NT2/D1 (cell line): ENCODE data around the gene NIPAL3.
"Not testable (repeated sequence)": the region's sequence is repeated elsewhere in the genome, so short reads cannot be mapped to it uniquely, and the experiment has no call there.

Experiments
- DNase-seq: peaks from one replicate; pipeline ENCODE4 v3.0.0-alpha.2; 2011; ENCODE audit warnings: low read depth, low spot score
- H3K27me3 ChIP-seq: 2 replicates; pipeline ENCODE4 v1.6.0; 2011; ENCODE audit warnings: mild to moderate bottlenecking; ENCODE audit not compliant: insufficient read length, insufficient read depth
- H3K36me3 ChIP-seq: 2 replicates; pipeline ENCODE4 v1.6.1; 2011; ENCODE audit warnings: mild to moderate bottlenecking, low read length, mixed read lengths; ENCODE audit not compliant: insufficient read depth, insufficient read length
- H3K4me1 ChIP-seq: 2 replicates; pipeline ENCODE4 v1.5.1; 2011; ENCODE audit not compliant: insufficient read depth, insufficient read length
- H3K4me3 ChIP-seq: 2 replicates; pipeline ENCODE4 v1.5.1; 2011; ENCODE audit warnings: low read depth; ENCODE audit not compliant: insufficient read length
- H3K9ac ChIP-seq: 2 replicates; pipeline ENCODE4 v1.6.0; 2011; ENCODE audit warnings: low read depth; ENCODE audit not compliant: insufficient read length
- H3K9me3 ChIP-seq: 2 replicates; pipeline ENCODE4 v1.5.1; 2011; ENCODE audit warnings: mild to moderate bottlenecking, low read length; ENCODE audit not compliant: insufficient read depth
- SUZ12 ChIP-seq: IDR thresholded peaks from 2 replicates; pipeline ENCODE4 v1.6.1; 2011; ENCODE audit not compliant: insufficient read length, insufficient read depth; ENCODE audit errors: extremely low read depth
- YY1 ChIP-seq: IDR thresholded peaks from 2 replicates; pipeline ENCODE4 v1.6.1; 2011; ENCODE audit not compliant: insufficient read length, insufficient read depth
- ZNF274 ChIP-seq: IDR thresholded peaks from 2 replicates; pipeline ENCODE4 v1.6.1; 2011; ENCODE audit warnings: mild to moderate bottlenecking, low read depth, low read length

NIPAL3 gene

DNA sequence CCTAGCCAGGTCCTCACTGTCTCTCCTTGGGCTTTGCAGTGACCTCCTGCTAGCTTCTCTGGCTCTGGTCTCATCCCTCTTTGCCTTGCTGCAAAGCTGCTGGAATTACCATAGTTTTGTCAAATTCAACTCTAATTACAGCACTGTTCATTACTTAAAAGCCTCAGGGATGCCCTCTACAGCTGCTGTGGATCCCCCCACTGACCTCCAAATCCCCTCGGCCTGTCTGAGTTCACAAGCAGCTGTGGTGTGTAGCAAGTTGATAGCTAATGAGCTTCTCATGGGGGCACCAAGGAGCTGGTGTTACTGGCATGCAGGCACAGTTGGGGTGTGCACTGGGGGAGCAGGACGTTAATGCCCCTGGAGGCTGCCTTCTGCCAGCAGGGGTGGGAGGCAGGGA lies 24.8 kb downstream of the NIPAL3 start:
- H3K36me3 ChIP-seq = no peaks in the 10 kb centered on the region
- H3K4me3 ChIP-seq = no peak overlapping the region
- no peak for DNase-seq
- TF ChIP-seq SUZ12 = no peak
- no peak for TF ChIP-seq ZNF274
- no peak for TF ChIP-seq YY1
- no peak overlapping the region for H3K9ac ChIP-seq
- no peaks in the 10 kb centered on the region for H3K9me3 ChIP-seq
- no peaks in the 10 kb centered on the region for H3K27me3 ChIP-seq
- peaks cover 6% of the 10 kb centered on the region for H3K4me1 ChIP-seq

GRCh38 chr1:24441480-24441879 lies 25.9 kb downstream of the NIPAL3 start:
- H3K9ac ChIP-seq = no peak overlapping the region

DNA sequence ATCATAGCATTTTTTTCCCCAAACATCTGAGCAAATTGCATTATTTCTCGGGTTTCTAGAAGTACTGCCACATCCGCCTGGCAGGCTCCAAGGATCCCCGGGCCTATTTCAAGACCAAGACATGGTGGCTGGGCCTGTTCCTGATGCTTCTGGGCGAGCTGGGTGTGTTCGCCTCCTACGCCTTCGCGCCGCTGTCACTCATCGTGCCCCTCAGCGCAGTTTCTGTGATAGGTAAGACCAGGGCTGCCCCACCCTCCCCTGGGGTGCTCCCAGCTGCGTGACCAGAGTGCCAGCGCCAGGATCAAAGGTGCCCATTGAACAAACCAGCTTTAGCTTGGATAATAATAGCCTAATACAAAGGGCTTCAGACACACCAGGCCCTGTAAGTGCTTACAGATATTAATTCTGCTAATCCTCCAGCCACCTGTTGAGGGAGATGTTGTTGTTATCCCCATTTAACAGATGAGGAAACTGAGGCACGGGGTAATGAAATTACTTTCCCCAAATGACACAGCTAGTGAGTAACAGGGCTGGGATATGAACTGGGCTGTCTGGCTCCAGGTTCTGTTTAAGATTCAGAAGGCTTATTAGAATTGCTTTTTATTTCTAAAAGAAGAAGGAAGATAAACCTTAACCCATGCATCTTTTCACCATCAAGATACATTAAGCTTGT lies 26.5 kb downstream of the NIPAL3 start:
- no peak for DNase-seq
- peaks cover 6% of the 10 kb centered on the region for H3K4me1 ChIP-seq
- no peak overlapping the region for H3K9ac ChIP-seq
- H3K9me3 ChIP-seq = no peaks in the 10 kb centered on the region
- H3K27me3 ChIP-seq = no peaks in the 10 kb centered on the region
- TF ChIP-seq YY1 (no peak), SUZ12 (no peak), ZNF274 (no peak)
- no peaks in the 10 kb centered on the region for H3K36me3 ChIP-seq
- no peak overlapping the region for H3K4me3 ChIP-seq

More at GRCh38 chr1:24441480-24441879, 25.9 kb downstream of the NIPAL3 start:
- DNase-seq = no peak
- no peak overlapping the region for H3K4me3 ChIP-seq
- H3K4me1 ChIP-seq = peaks cover 6% of the 10 kb centered on the region
- no peaks in the 10 kb centered on the region for H3K27me3 ChIP-seq
- TF ChIP-seq ZNF274 (no peak), YY1 (no peak), SUZ12 (no peak)
- no peaks in the 10 kb centered on the region for H3K9me3 ChIP-seq
- H3K36me3 ChIP-seq = no peaks in the 10 kb centered on the region

GRCh38 chr1:24442764-24443163 lies 27.2 kb downstream of the NIPAL3 start:
- DNase-seq = no peak
- TF ChIP-seq YY1 (no peak), ZNF274 (no peak), SUZ12 (no peak)
- Histone ChIP-seq H3K4me3 (no peak overlapping the region), H3K27me3 (no peaks in the 10 kb centered on the region), H3K9me3 (no peaks in the 10 kb centered on the region), H3K36me3 (no peaks in the 10 kb centered on the region), H3K4me1 (peaks cover 6% of the 10 kb centered on the region), H3K9ac (no peak overlapping the region)

- no peak for DNase-seq
- Histone ChIP-seq H3K4me1 (peaks cover 6% of the 10 kb centered on the region), H3K9ac (no peak overlapping the region), H3K4me3 (no peak overlapping the region), H3K9me3 (no peaks in the 10 kb centered on the region), H3K27me3 (no peaks in the 10 kb centered on the region), H3K36me3 (no peaks in the 10 kb centered on the region)
- TF ChIP-seq ZNF274 (no peak), SUZ12 (no peak)
Measured at GRCh38 chr1:24443241-24443656, 27.6 kb downstream of the NIPAL3 start.

- H3K4me3 ChIP-seq, DNase-seq, H3K9ac ChIP-seq, H3K36me3 ChIP-seq, H3K9me3 ChIP-seq, H3K27me3 ChIP-seq, H3K4me1 ChIP-seq: not testable (repeated sequence)
Measured at GRCh38 chr1:24446446-24446845, 30.8 kb downstream of the NIPAL3 start.

- Histone ChIP-seq H3K27me3 (no peaks in the 10 kb centered on the region), H3K9ac (no peak overlapping the region), H3K4me1 (no peaks in the 10 kb centered on the region), H3K9me3 (no peaks in the 10 kb centered on the region), H3K4me3 (no peak overlapping the region), H3K36me3 (peaks cover 5% of the 10 kb centered on the region)
- DNase-seq = no peak
- TF ChIP-seq ZNF274 (no peak), SUZ12 (no peak), YY1 (no peak)
Measured at GRCh38 chr1:24450316-24450715, 34.7 kb downstream of the NIPAL3 start.
